SK-N-SH (cell line): Measurements from ENCODE around the gene OSGIN1.

Source experiments
- RAD21 ChIP-seq: IDR thresholded peaks from 2 replicates; pipeline ENCODE4 v1.6.1; 2012; ENCODE audit warnings: mild to moderate bottlenecking, low read length
- YY1 ChIP-seq: IDR thresholded peaks from 2 replicates; pipeline ENCODE4 v1.4.0; 2012; ENCODE audit warnings: low read depth, mild to moderate bottlenecking
- TF ChIP-seq, protein P1 (sequence below): IDR thresholded peaks from 2 replicates; pipeline ENCODE4 v1.4.0; 2012; ENCODE audit warnings: low read depth

DNA sequence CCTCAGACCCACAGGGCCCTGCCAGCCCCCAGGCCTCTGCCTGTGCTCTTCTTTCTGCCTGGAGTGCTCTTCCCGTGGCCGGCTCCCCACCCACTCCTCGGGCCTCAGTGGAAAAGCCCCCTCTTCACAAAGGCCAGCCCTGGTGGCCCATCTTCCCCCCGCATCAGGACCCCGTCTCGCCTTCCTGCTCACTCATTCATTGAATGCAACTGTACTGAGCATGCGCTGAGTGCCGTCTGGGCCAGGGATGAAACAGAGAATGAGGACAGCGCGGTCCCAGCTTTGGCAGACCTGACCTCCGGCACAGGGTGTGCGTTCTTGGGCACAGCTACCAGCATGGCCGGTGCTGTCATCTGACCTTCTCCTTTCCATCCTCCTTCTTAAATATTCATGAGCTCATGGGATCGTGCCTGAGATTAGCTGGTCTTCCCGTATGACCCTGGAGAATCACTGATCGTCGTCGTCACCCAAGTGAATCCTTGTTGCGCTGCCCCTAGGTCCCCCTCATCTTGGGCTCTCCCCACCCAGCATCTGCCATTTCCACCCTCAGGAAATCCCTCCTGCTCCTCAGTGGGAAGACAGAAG lies 16.4 kb upstream of the OSGIN1 start:
- no peak for TF ChIP-seq YY1
- no peak for TF ChIP-seq RAD21
- TF ChIP-seq, protein P1, sequence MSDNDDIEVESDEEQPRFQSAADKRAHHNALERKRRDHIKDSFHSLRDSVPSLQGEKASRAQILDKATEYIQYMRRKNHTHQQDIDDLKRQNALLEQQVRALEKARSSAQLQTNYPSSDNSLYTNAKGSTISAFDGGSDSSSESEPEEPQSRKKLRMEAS: no peak
